ENCODE measurements around the gene SPTLC3.

The SPTLC3 gene

GRCh38 chr20:13007596-13007995 lies 1.2 kb upstream of the SPTLC3 start:
- Histone ChIP-seq H3K27ac (replicated peaks) (no peak overlapping the region), H3K4me3 (replicated peaks; ENCODE audit: insufficient read depth, low read length) (no peak overlapping the region), H3K27me3 (ENCODE audit: insufficient read depth, poor library complexity, severe bottlenecking) (no peaks in the 10 kb centered on the region)
- TF ChIP-seq CTCF (IDR thresholded peaks at IDR 0.05; ENCODE audit: insufficient read depth, low read length) (no peak), GABPA (IDR thresholded peaks at IDR 0.05; ENCODE audit: low read depth) (no peak), REST (IDR thresholded peaks at IDR 0.05; ENCODE audit: insufficient replicate concordance, low read depth) (no peak), SPI1 (IDR thresholded peaks at IDR 0.05; ENCODE audit: borderline replicate concordance, low read depth) (no peak), POLR2AphosphoS5 (IDR thresholded peaks at IDR 0.05; ENCODE audit: low read depth) (no peak)
- DNase-seq (ENCODE audit: low read depth in 1 of 2, low spot score in 1 of 2), result no peak

- peak; percentile 37 to 55 for DNase-seq (ENCODE audit: low read depth in 1 of 2, low spot score in 1 of 2)
- H3K27ac ChIP-seq (replicated peaks), result no peak overlapping the region
- H3K4me3 ChIP-seq (replicated peaks; ENCODE audit: insufficient read depth, low read length), result no peak overlapping the region
- TF ChIP-seq GABPA (IDR thresholded peaks at IDR 0.05; ENCODE audit: low read depth), result no peak
- TF ChIP-seq SPI1 (IDR thresholded peaks at IDR 0.05; ENCODE audit: borderline replicate concordance, low read depth), result peak; percentile 98
- no peaks in the 10 kb centered on the region for H3K27me3 ChIP-seq (ENCODE audit: insufficient read depth, poor library complexity, severe bottlenecking)
These were observed 1.1 kb downstream of the SPTLC3 start for GRCh38 chr20:13009682-13010406.

GRCh38 chr20:13012886-13013285 lies 4.1 kb downstream of the SPTLC3 start:
- no peak for DNase-seq (ENCODE audit: low read depth in 1 of 2, low spot score in 1 of 2)
- H3K27ac ChIP-seq (replicated peaks), result no peak overlapping the region
- H3K27me3 ChIP-seq (ENCODE audit: insufficient read depth, poor library complexity, severe bottlenecking), result no peaks in the 10 kb centered on the region
- TF ChIP-seq POLR2AphosphoS5 (IDR thresholded peaks at IDR 0.05; ENCODE audit: low read depth) (no peak), GABPA (IDR thresholded peaks at IDR 0.05; ENCODE audit: low read depth) (no peak), REST (IDR thresholded peaks at IDR 0.05; ENCODE audit: insufficient replicate concordance, low read depth) (no peak), CTCF (IDR thresholded peaks at IDR 0.05; ENCODE audit: insufficient read depth, low read length) (no peak), SPI1 (IDR thresholded peaks at IDR 0.05; ENCODE audit: borderline replicate concordance, low read depth) (no peak)
- H3K4me3 ChIP-seq (replicated peaks; ENCODE audit: insufficient read depth, low read length), result no peak overlapping the region

- Histone ChIP-seq H3K4me3 (replicated peaks; ENCODE audit: insufficient read depth, low read length) (no peak overlapping the region), H3K27ac (replicated peaks) (no peak overlapping the region), H3K27me3 (ENCODE audit: insufficient read depth, poor library complexity, severe bottlenecking) (no peaks in the 10 kb centered on the region)
- TF ChIP-seq REST (IDR thresholded peaks at IDR 0.05; ENCODE audit: insufficient replicate concordance, low read depth) (no peak), GABPA (IDR thresholded peaks at IDR 0.05; ENCODE audit: low read depth) (no peak)
- no peak for DNase-seq (ENCODE audit: low read depth in 1 of 2, low spot score in 1 of 2)
These were observed 4.6 kb downstream of the SPTLC3 start for GRCh38 chr20:13013411-13013810.

Measured in HL-60 (cell line).